Keratinocyte (primary cell): Measurements from ENCODE around the gene PARD3. TPM values are rescaled to one million over a fixed set of nuclear protein-coding genes. Genes with fewer than 3 reads are reported as not detected.

Experiments
- DNase-seq: peaks from one replicate; pipeline ENCODE4 v3.0.0-alpha.2; 2011; ENCODE audit warnings: low read depth, missing footprints, low spot score
- FAIRE-seq: peaks from 2 replicates; lab custom pipeline; 2011; peaks lifted over from hg19 to GRCh38; lab: Jason Lieb, UNC
- H2AFZ ChIP-seq: 2 replicates; pipeline ENCODE4 v1.6.0; 2012; ENCODE audit warnings: low read length, control low read depth, inconsistent platforms; ENCODE audit not compliant: control insufficient read depth
- H3K27ac ChIP-seq: 2 replicates; pipeline ENCODE4 v1.5.1; 2011; ENCODE audit warnings: low read length; ENCODE audit not compliant: control insufficient read depth, insufficient read depth
- H3K27me3 ChIP-seq: 3 replicates; pipeline ENCODE4 v1.6.0; 2011; ENCODE audit warnings: low read length; ENCODE audit not compliant: control insufficient read depth, insufficient read depth; ENCODE audit errors: extremely low read depth
- H3K36me3 ChIP-seq, 2 experiments: 2 replicates in 1 of 2; 3 replicates in 1 of 2; pipeline ENCODE4 v1.5.1; 2011; ENCODE audit warnings: low read length in 2 of 2, mild to moderate bottlenecking in 1 of 2; ENCODE audit not compliant: control insufficient read depth in 2 of 2, insufficient read depth in 2 of 2; ENCODE audit errors: extremely low read depth in 1 of 2
- H3K4me1 ChIP-seq: 3 replicates; pipeline ENCODE4 v1.5.1; 2011; ENCODE audit warnings: low read length; ENCODE audit not compliant: control insufficient read depth, insufficient read depth; ENCODE audit errors: extremely low read depth
- H3K4me2 ChIP-seq: 3 replicates; pipeline ENCODE4 v1.6.0; 2011; ENCODE audit warnings: low read depth, low read length; ENCODE audit not compliant: control insufficient read depth, insufficient read depth; ENCODE audit errors: extremely low read depth
- H3K4me3 ChIP-seq, 3 experiments: fragments of 200-600 bp in 1 of 3; sonication (generic) in 1 of 3; 2 replicates in 2 of 3; 3 replicates in 1 of 3; pipeline ENCODE4 v1.5.1; 2011 to 2016; ENCODE audit warnings: low read length in 3 of 3, mild to moderate bottlenecking in 3 of 3, control low read depth in 2 of 3, inconsistent platforms in 1 of 3, low read depth in 1 of 3, mixed read lengths in 1 of 3, mixed run types in 1 of 3, moderate library complexity in 1 of 3; ENCODE audit not compliant: control insufficient read depth in 2 of 3, insufficient read depth in 2 of 3; ENCODE audit errors: extremely low read depth in 1 of 3
- H3K79me2 ChIP-seq: 2 replicates; pipeline ENCODE4 v1.6.0; 2012; ENCODE audit warnings: low read length; ENCODE audit not compliant: control insufficient read depth, insufficient read depth
- H3K9ac ChIP-seq: 3 replicates; pipeline ENCODE4 v1.6.0; 2011; ENCODE audit warnings: low read length; ENCODE audit not compliant: control insufficient read depth, insufficient read depth; ENCODE audit errors: extremely low read depth
- H3K9me1 ChIP-seq: 3 replicates; pipeline ENCODE4 v1.6.0; 2011; ENCODE audit warnings: low read length; ENCODE audit not compliant: control insufficient read depth, insufficient read depth; ENCODE audit errors: extremely low read depth
- H3K9me3 ChIP-seq: 2 replicates; pipeline ENCODE4 v1.5.1; 2012; ENCODE audit warnings: low read depth, low read length; ENCODE audit not compliant: control insufficient read depth
- H4K20me1 ChIP-seq: 3 replicates; pipeline ENCODE4 v1.6.0; 2011; ENCODE audit warnings: low read length; ENCODE audit not compliant: control insufficient read depth, insufficient read depth; ENCODE audit errors: extremely low read depth
- EZH2 ChIP-seq: IDR thresholded peaks from one replicate; pipeline ENCODE4 v1.6.1; 2012; ENCODE audit warnings: inconsistent platforms, mild to moderate bottlenecking, low read length, moderate library complexity
- dilution Hi-C: fragments of 300-500 bp; cut with MboI; formaldehyde crosslinking; loops from one replicate; pipeline ENCODE4 v1.7.0; 2020; ENCODE audit warnings: low sequenced_read_pairs; ENCODE audit not compliant: extremely low pct_ligation_motif_present
- polyA plus RNA-seq, 5 experiments: library from polyadenylated mRNA; depleted of rRNA in 3 of 5; stranded (reverse) in 3 of 5; stranded (forward) in 1 of 5; unstranded in 1 of 5; fragments of >200 nt; gene quantifications; 1 replicate in 1 of 5; 2 replicates in 3 of 5; 3 replicates in 1 of 5; pipeline versions ENCODE4 v1.2.1 to v1.2.3, GENCODE V29; 2011 to 2012; ENCODE audit warnings: missing spikeins in 2 of 5, low read depth in 1 of 5, low replicate concordance in 1 of 5
- TF ChIP-seq, protein P1 (sequence below), 3 experiments: IDR thresholded peaks in 1 of 3; conservative IDR thresholded peaks in 1 of 3; optimal IDR thresholded peaks in 1 of 3; 2 replicates in 2 of 3; 3 replicates in 1 of 3; pipeline versions ENCODE3 to v1.5.1; 2011; ENCODE audit warnings: low read length in 3 of 3, mild to moderate bottlenecking in 3 of 3, moderate library complexity in 2 of 3, control low read depth in 1 of 3, inconsistent platforms in 1 of 3; ENCODE audit not compliant: insufficient read depth in 2 of 3; ENCODE audit errors: extremely low read depth in 1 of 3

Gene PARD3
- polyA plus RNA-seq, 1 donor (not counting 4 experiments of a cell fraction or from before 2014, with no cell fraction given): 46.4 TPM

DNA sequence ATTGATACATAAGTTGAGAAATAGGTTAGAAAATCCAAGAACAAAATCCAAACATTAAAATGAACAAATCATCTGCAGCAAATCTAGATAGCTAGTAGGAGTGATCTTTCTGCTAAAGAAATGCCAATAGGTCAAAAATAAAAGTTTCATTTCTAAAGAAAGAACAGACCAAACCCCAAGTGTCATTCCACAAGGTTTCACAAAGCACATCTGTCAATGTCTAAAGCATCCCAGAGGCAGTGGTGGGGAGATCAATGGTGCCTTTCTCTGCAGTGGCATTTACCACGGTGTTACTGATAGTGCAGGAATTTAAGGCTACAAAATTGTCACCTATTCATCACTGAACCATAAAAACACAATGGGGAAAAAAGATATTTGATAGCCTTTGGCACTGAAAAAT, 147.9 kb downstream of the PARD3 start:
- peak overlapping the region; percentile 30 for H3K4me2 ChIP-seq
- peaks cover 30% of the 10 kb centered on the region for H3K79me2 ChIP-seq

DNA sequence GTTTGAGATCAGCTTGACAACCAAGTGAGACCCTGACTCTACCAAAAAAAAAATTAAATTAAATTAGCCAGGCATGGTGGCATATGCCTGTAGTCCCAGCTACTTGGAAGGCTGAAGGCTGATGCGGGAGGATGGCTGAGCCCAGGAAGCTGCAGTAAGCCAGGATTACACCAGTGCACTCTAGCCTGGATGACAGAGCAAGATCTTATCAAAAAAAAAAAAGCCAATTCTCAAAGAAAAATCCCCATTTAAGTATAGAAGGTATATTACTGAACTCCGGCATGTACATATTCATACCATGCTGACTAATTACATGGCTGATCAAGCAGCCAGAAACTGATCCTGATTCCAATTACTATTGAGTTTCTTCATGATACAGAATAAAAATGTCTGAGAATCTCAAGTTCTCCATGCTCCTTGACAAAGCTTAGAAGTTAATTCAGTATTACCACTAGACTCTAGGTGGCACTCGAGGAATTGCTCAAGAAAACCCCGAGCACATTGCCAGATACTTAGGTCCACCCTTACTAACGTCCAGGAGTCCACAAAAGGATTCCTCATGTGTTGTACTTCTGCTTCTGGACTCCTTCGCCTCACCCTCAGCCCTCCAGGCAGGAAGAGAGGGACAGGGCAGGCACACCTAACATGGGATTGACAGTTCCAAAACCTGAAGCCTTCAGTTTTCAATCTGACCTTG, 148.9 kb downstream of the PARD3 start:
- no peaks in the 10 kb centered on the region for H3K27me3 ChIP-seq
- peak overlapping the region in 1 of 3 experiments; percentile 60 for H3K4me3 ChIP-seq
- H3K9me1 ChIP-seq: no peaks in the 10 kb centered on the region
- H3K4me2 ChIP-seq: peak overlapping the region; percentile 90
- H3K4me1 ChIP-seq: peaks cover 47% of the 10 kb centered on the region
- H3K27ac ChIP-seq: peak overlapping the region; percentile 98
- peak overlapping the region; percentile 88 for H3K9ac ChIP-seq
- peaks cover 0 to 2% of the 10 kb centered on the region in 2 experiments for H3K36me3 ChIP-seq
- dilution Hi-C loops: no loop called here
- no peaks in the 10 kb centered on the region for H4K20me1 ChIP-seq
- FAIRE-seq: peak; percentile 75
- H2AFZ ChIP-seq: no peak overlapping the region
- peak; percentile 83 for DNase-seq
- peaks cover 25% of the 10 kb centered on the region for H3K79me2 ChIP-seq
- TF ChIP-seq, protein P1, sequence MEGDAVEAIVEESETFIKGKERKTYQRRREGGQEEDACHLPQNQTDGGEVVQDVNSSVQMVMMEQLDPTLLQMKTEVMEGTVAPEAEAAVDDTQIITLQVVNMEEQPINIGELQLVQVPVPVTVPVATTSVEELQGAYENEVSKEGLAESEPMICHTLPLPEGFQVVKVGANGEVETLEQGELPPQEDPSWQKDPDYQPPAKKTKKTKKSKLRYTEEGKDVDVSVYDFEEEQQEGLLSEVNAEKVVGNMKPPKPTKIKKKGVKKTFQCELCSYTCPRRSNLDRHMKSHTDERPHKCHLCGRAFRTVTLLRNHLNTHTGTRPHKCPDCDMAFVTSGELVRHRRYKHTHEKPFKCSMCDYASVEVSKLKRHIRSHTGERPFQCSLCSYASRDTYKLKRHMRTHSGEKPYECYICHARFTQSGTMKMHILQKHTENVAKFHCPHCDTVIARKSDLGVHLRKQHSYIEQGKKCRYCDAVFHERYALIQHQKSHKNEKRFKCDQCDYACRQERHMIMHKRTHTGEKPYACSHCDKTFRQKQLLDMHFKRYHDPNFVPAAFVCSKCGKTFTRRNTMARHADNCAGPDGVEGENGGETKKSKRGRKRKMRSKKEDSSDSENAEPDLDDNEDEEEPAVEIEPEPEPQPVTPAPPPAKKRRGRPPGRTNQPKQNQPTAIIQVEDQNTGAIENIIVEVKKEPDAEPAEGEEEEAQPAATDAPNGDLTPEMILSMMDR (optimal IDR thresholded peaks at IDR 0.05 in 1 of 3, IDR thresholded peaks at IDR 0.05 in 1 of 3, conservative IDR thresholded peaks at IDR 0.05 in 1 of 3; ENCODE audit: extremely low read depth in 1 of 3, insufficient read depth in 2 of 3, low read length in 3 of 3): peak; percentile 40 to 64 (median 56)
- TF ChIP-seq EZH2: no peak
- no peaks in the 10 kb centered on the region for H3K9me3 ChIP-seq

More for the DNA sequence above, 147.9 kb downstream of the PARD3 start:
- H2AFZ ChIP-seq: no peak overlapping the region
- peaks cover 0 to 2% of the 10 kb centered on the region in 2 experiments for H3K36me3 ChIP-seq
- no peaks in the 10 kb centered on the region for H3K27me3 ChIP-seq
- DNase-seq: no peak
- no peaks in the 10 kb centered on the region for H3K9me3 ChIP-seq
- dilution Hi-C loops: no loop called here
- TF ChIP-seq, protein P1 (optimal IDR thresholded peaks at IDR 0.05 in 1 of 3, IDR thresholded peaks at IDR 0.05 in 1 of 3, conservative IDR thresholded peaks at IDR 0.05 in 1 of 3; ENCODE audit: extremely low read depth in 1 of 3, insufficient read depth in 2 of 3, low read length in 3 of 3): no peak
- no peak for TF ChIP-seq EZH2
- H3K4me1 ChIP-seq: peaks cover 38% of the 10 kb centered on the region
- no peak for FAIRE-seq
- H3K9me1 ChIP-seq: no peaks in the 10 kb centered on the region
- H3K9ac ChIP-seq: peak overlapping the region; percentile 52
- peak overlapping the region; percentile 98 for H3K27ac ChIP-seq
- peak overlapping the region in 1 of 3 experiments; percentile 11 for H3K4me3 ChIP-seq
- no peaks in the 10 kb centered on the region for H4K20me1 ChIP-seq
